Measurements from ENCODE around the gene VIL1.

VIL1 gene

DNA sequence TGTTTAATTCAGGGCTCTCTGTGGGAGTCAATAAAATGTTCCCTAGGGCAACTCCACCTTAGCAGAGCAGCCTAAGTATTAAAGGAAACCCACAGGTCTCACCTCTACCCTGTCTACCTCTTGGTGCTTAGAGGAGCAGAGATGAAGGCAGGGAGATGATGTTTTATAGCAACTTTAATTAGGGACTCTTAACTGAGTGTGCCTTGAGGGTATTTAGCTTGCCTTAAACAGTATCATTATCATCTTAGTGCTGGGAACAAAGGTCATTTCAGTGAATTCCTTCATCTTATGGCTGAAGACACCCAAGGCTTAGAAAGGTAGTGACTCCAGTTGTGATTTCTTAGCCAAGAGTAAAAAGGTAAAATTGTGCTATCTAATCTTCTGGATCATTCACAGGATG is 26.7 kb downstream of the VIL1 start:
- no peak for ATAC-seq
- TF ChIP-seq ZNF70 (CRISPR knock-in tag; IDR thresholded peaks at IDR 0.05) (no peak), SNAI2 (CRISPR knock-in tag; IDR thresholded peaks at IDR 0.05) (no peak), ISL1 (CRISPR knock-in tag; IDR thresholded peaks at IDR 0.05) (no peak), BACH2 (CRISPR knock-in tag; IDR thresholded peaks at IDR 0.05; ENCODE audit: borderline replicate concordance) (no peak), ZFP30 (CRISPR knock-in tag; IDR thresholded peaks at IDR 0.05) (no peak), ZNF8 (CRISPR knock-in tag; IDR thresholded peaks at IDR 0.05) (no peak), TOX (CRISPR knock-in tag; IDR thresholded peaks at IDR 0.05; ENCODE audit: borderline replicate concordance) (no peak), OSR1 (CRISPR knock-in tag; IDR thresholded peaks at IDR 0.05) (no peak), PPARA (CRISPR knock-in tag; IDR thresholded peaks at IDR 0.05; ENCODE audit: borderline replicate concordance) (no peak), CSDC2 (CRISPR knock-in tag; IDR thresholded peaks at IDR 0.05) (no peak)
- TF ChIP-seq, protein P1, sequence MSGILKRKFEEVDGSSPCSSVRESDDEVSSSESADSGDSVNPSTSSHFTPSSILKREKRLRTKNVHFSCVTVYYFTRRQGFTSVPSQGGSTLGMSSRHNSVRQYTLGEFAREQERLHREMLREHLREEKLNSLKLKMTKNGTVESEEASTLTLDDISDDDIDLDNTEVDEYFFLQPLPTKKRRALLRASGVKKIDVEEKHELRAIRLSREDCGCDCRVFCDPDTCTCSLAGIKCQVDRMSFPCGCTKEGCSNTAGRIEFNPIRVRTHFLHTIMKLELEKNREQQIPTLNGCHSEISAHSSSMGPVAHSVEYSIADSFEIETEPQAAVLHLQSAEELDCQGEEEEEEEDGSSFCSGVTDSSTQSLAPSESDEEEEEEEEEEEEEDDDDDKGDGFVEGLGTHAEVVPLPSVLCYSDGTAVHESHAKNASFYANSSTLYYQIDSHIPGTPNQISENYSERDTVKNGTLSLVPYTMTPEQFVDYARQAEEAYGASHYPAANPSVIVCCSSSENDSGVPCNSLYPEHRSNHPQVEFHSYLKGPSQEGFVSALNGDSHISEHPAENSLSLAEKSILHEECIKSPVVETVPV (CRISPR knock-in tag; IDR thresholded peaks at IDR 0.05): no peak
- TF ChIP-seq, protein P2, sequence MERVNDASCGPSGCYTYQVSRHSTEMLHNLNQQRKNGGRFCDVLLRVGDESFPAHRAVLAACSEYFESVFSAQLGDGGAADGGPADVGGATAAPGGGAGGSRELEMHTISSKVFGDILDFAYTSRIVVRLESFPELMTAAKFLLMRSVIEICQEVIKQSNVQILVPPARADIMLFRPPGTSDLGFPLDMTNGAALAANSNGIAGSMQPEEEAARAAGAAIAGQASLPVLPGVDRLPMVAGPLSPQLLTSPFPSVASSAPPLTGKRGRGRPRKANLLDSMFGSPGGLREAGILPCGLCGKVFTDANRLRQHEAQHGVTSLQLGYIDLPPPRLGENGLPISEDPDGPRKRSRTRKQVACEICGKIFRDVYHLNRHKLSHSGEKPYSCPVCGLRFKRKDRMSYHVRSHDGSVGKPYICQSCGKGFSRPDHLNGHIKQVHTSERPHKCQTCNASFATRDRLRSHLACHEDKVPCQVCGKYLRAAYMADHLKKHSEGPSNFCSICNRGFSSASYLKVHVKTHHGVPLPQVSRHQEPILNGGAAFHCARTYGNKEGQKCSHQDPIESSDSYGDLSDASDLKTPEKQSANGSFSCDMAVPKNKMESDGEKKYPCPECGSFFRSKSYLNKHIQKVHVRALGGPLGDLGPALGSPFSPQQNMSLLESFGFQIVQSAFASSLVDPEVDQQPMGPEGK (CRISPR knock-in tag; IDR thresholded peaks at IDR 0.05; ENCODE audit: borderline replicate concordance): no peak
- TF ChIP-seq, protein P3, sequence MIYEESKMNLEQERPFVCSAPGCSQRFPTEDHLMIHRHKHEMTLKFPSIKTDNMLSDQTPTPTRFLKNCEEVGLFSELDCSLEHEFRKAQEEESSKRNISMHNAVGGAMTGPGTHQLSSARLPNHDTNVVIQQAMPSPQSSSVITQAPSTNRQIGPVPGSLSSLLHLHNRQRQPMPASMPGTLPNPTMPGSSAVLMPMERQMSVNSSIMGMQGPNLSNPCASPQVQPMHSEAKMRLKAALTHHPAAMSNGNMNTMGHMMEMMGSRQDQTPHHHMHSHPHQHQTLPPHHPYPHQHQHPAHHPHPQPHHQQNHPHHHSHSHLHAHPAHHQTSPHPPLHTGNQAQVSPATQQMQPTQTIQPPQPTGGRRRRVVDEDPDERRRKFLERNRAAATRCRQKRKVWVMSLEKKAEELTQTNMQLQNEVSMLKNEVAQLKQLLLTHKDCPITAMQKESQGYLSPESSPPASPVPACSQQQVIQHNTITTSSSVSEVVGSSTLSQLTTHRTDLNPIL (CRISPR knock-in tag; IDR thresholded peaks at IDR 0.05; ENCODE audit: low read depth): no peak

DNA sequence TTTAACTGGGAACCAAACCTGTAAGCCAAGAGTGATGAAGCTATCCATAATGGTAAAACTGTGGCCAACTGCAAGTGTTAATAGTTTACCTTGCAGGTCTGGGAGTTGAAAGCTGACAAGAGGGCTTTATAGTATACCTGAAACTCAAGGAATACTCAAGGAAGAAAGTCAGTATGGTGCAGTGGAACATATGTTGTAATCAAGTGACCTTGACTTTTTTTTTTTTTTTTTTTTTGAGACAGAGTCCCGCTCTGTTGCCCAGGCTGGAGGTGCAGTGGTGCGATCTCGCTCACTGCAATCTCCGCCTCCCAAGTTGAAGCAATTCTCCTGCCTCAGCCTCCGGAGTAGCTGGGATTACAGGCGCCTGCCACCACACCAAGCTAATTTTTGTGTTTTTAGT is 27.6 kb downstream of the VIL1 start:
- no peak for ATAC-seq
- TF ChIP-seq ESRRG (CRISPR knock-in tag; IDR thresholded peaks at IDR 0.05): no peak
- no peak for TF ChIP-seq SNAI2 (CRISPR knock-in tag; IDR thresholded peaks at IDR 0.05)
- TF ChIP-seq GLIS3 (CRISPR knock-in tag; IDR thresholded peaks at IDR 0.05): no peak
- TF ChIP-seq, protein P4, sequence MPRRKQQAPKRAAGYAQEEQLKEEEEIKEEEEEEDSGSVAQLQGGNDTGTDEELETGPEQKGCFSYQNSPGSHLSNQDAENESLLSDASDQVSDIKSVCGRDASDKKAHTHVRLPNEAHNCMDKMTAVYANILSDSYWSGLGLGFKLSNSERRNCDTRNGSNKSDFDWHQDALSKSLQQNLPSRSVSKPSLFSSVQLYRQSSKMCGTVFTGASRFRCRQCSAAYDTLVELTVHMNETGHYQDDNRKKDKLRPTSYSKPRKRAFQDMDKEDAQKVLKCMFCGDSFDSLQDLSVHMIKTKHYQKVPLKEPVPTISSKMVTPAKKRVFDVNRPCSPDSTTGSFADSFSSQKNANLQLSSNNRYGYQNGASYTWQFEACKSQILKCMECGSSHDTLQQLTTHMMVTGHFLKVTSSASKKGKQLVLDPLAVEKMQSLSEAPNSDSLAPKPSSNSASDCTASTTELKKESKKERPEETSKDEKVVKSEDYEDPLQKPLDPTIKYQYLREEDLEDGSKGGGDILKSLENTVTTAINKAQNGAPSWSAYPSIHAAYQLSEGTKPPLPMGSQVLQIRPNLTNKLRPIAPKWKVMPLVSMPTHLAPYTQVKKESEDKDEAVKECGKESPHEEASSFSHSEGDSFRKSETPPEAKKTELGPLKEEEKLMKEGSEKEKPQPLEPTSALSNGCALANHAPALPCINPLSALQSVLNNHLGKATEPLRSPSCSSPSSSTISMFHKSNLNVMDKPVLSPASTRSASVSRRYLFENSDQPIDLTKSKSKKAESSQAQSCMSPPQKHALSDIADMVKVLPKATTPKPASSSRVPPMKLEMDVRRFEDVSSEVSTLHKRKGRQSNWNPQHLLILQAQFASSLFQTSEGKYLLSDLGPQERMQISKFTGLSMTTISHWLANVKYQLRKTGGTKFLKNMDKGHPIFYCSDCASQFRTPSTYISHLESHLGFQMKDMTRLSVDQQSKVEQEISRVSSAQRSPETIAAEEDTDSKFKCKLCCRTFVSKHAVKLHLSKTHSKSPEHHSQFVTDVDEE (CRISPR knock-in tag; IDR thresholded peaks at IDR 0.05): no peak
- TF ChIP-seq ZNF70 (CRISPR knock-in tag; IDR thresholded peaks at IDR 0.05): no peak
- TF ChIP-seq, protein P3 (CRISPR knock-in tag; IDR thresholded peaks at IDR 0.05; ENCODE audit: low read depth): no peak
- TF ChIP-seq ZFP3 (CRISPR knock-in tag; IDR thresholded peaks at IDR 0.05): no peak
- TF ChIP-seq, protein P5, sequence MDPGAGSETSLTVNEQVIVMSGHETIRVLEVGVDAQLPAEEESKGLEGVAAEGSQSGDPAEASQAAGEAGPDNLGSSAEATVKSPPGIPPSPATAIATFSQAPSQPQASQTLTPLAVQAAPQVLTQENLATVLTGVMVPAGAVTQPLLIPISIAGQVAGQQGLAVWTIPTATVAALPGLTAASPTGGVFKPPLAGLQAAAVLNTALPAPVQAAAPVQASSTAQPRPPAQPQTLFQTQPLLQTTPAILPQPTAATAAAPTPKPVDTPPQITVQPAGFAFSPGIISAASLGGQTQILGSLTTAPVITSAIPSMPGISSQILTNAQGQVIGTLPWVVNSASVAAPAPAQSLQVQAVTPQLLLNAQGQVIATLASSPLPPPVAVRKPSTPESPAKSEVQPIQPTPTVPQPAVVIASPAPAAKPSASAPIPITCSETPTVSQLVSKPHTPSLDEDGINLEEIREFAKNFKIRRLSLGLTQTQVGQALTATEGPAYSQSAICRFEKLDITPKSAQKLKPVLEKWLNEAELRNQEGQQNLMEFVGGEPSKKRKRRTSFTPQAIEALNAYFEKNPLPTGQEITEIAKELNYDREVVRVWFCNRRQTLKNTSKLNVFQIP (CRISPR knock-in tag; IDR thresholded peaks at IDR 0.05; ENCODE audit: borderline replicate concordance, low read depth): no peak
- TF ChIP-seq ZC3H10 (CRISPR knock-in tag; IDR thresholded peaks at IDR 0.05): no peak
- no peak for TF ChIP-seq PPARA (CRISPR knock-in tag; IDR thresholded peaks at IDR 0.05; ENCODE audit: borderline replicate concordance)
- TF ChIP-seq ZNF565 (CRISPR knock-in tag; conservative IDR thresholded peaks at IDR 0.05; ENCODE audit: low read depth): no peak
- TF ChIP-seq, protein P2 (CRISPR knock-in tag; IDR thresholded peaks at IDR 0.05; ENCODE audit: borderline replicate concordance): no peak
- TF ChIP-seq TOX (CRISPR knock-in tag; IDR thresholded peaks at IDR 0.05; ENCODE audit: borderline replicate concordance): no peak
- no peak for TF ChIP-seq CSDC2 (CRISPR knock-in tag; IDR thresholded peaks at IDR 0.05)
- no peak for TF ChIP-seq ARNTL (CRISPR knock-in tag; IDR thresholded peaks at IDR 0.05; ENCODE audit: borderline replicate concordance, low read depth)
- no peak for TF ChIP-seq TCF4 (CRISPR knock-in tag; IDR thresholded peaks at IDR 0.05; ENCODE audit: borderline replicate concordance)
- no peak for TF ChIP-seq ISL1 (CRISPR knock-in tag; IDR thresholded peaks at IDR 0.05)
- no peak for TF ChIP-seq ZFP30 (CRISPR knock-in tag; IDR thresholded peaks at IDR 0.05)
- no peak for TF ChIP-seq OSR1 (CRISPR knock-in tag; IDR thresholded peaks at IDR 0.05)
